ENCODE data around the gene RPL36AL. TPM values are rescaled to one million over a fixed set of nuclear protein-coding genes. Genes with fewer than 3 reads are reported as not detected.
A peak's percentile ranks its signal among the peaks of the same experiment; 100 is the strongest.
"Not testable (repeated sequence)": the region's sequence is repeated elsewhere in the genome, so short reads cannot be mapped to it uniquely, and the experiment has no call there.

The RPL36AL gene
- polyA plus RNA-seq (ENCODE audit: low read depth in 6 of 6): 100 to 1,000 TPM; 384 to 554 (median 508) TPM

DNA sequence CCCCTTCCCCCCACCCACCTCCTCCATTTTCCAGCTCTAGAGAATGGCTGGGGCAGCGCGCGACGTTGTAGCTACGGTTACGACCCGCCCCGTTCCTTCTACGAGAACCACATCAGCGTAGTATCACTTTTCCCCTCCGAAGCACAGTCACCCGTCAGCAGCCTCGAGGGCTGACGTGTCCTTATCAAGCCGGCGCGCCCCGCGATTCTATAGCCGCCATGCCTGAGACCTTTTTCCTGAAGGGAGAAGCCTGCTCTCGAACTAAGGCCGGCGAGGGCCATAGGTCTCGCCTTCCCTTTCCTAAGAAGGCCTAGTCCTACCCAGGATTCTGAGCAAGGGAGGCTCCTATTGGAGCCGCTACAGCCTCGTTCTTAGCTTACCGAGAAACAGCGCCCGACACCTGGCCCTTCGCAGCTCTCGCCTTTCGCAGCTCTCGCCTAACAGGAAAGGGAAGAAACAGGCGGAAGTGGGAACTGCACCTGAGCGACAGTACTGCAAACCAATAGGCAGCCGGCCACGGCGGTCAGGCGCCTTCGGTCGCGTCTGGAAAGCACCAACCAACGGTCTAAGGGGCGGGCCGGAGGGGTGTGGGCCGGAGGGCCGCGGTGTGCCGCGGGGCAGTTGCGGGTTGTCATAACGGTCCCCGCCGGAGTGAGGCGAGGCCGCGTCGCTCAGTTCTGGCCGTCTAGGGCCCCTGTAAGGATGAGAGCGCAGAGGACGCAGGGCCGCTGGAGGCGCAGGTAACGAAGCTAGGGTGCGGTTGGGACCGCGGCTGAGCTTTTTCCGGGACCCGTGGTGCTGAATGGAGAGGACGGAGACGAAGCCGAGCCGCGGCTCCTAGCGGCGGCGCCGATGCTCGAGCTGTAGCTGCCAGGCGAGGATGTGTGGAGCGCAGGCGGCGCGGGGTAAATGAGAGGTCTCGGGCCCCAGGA, at the start of gene RPL36AL, which contains the start of gene MGAT2:
TSS of gene RPL36AL (minus strand) at position 445 of the 932 bp plus-strand sequence. CDS start 1,522 bp downstream, outside the sequence.
TSS of gene MGAT2 (plus strand) at position 618 of the 932 bp plus-strand sequence. CDS start 470 bp downstream, outside the sequence.
- peaks cover 31 to 52% (median 39%) of the 10 kb centered on the region in 3 donors for H3K4me1 Mint-ChIP-seq

GRCh38 chr14:49659526-49660455, 39.4 kb upstream of the RPL36AL start:
- no peak for ATAC-seq (ENCODE audit: low read depth in 2 of 2)
- Mint-ChIP-seq H3K9me3 (no peaks in the 10 kb centered on the region), H3K27ac (peak overlapping the region in 2 of 6 donors; percentile 34 to 62), H3K36me3 (no peaks in the 10 kb centered on the region), H3K4me1 (no peaks in the 10 kb centered on the region), H3K27me3 (no peaks in the 10 kb centered on the region), H3K4me3 (no peak overlapping the region)
- DNase-seq: no peak

More for the DNA sequence above, at the start of gene RPL36AL, which contains the start of gene MGAT2:
- peak; percentile 97 for DNase-seq
- ATAC-seq (ENCODE audit: low read depth in 2 of 2): peak; percentile 84 to 87
- Mint-ChIP-seq H3K4me3 (peak within 1 kb of the TSS; percentile 96 to 99 (median 98)), H3K27ac (peak within 1 kb of the TSS; percentile 97 to 99 (median 99)), H3K9me3 (no peaks in the 10 kb centered on the region), H3K27me3 (no peaks in the 10 kb centered on the region), H3K36me3 (peaks cover 5 to 12% of the 10 kb centered on the region in 2 donors)

- H3K4me3 Mint-ChIP-seq; H3K9me3 Mint-ChIP-seq; ATAC-seq (ENCODE audit: low read depth in 2 of 2); H3K4me1 Mint-ChIP-seq; H3K27me3 Mint-ChIP-seq; H3K36me3 Mint-ChIP-seq; DNase-seq: not testable (repeated sequence)
- H3K27ac Mint-ChIP-seq: peak overlapping the region in 1 of 6 donors; percentile 20
These were observed 37.1 kb upstream of the RPL36AL start for GRCh38 chr14:49657500-49657899.

- Mint-ChIP-seq H3K4me1 (peaks cover 4 to 8% (median 7%) of the 10 kb centered on the region in 3 donors), H3K36me3 (no peaks in the 10 kb centered on the region), H3K9me3 (no peaks in the 10 kb centered on the region), H3K4me3 (no peak overlapping the region), H3K27ac (no peak overlapping the region), H3K27me3 (no peaks in the 10 kb centered on the region)
- no peak for ATAC-seq (ENCODE audit: low read depth in 2 of 2)
- no peak for DNase-seq
These were observed 34.1 kb upstream of the RPL36AL start for GRCh38 chr14:49654511-49654910.

DNA sequence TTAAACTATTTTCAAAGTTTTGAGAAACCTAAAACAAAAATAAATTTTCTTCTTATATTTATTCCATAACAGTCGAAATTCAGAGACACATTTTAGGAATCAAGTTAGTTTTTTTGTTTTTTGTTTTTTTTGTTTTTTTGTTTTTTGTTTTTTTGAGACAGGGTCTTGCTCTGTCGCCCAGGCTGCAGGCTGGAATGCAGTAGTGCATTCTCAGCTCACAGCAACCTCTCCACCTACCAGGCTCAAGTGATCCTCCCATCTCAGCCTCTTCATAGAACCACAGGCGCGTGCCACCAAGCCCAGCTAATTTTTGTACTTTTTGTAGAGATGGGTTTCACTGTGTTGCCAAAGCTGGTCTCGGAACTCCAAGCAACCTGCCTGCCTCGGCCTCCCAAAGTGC, 33.1 kb upstream of the RPL36AL start:
- no peaks in the 10 kb centered on the region for H3K9me3 Mint-ChIP-seq
- DNase-seq (no peak), ATAC-seq (ENCODE audit: low read depth in 2 of 2) (no peak)
- H3K27ac Mint-ChIP-seq: no peak overlapping the region
- H3K27me3 Mint-ChIP-seq: no peaks in the 10 kb centered on the region
- peaks cover 4 to 8% (median 7%) of the 10 kb centered on the region in 3 donors for H3K4me1 Mint-ChIP-seq
- no peak overlapping the region for H3K4me3 Mint-ChIP-seq
- no peaks in the 10 kb centered on the region for H3K36me3 Mint-ChIP-seq

GRCh38 chr14:49642163-49642562, 21.7 kb upstream of the RPL36AL start:
- H3K27ac Mint-ChIP-seq: peak overlapping the region in 5 of 6 donors; percentile 41 to 75 (median 59)
- H3K36me3 Mint-ChIP-seq: peaks cover 12 to 13% of the 10 kb centered on the region in 2 donors
- H3K4me1 Mint-ChIP-seq: peaks cover 27 to 63% (median 40%) of the 10 kb centered on the region in 3 donors
- ATAC-seq (ENCODE audit: low read depth in 2 of 2) (no peak), DNase-seq (no peak)
- no peaks in the 10 kb centered on the region for H3K27me3 Mint-ChIP-seq
- H3K4me3 Mint-ChIP-seq: peak overlapping the region in 2 of 8 donors; percentile 18 to 32
- no peaks in the 10 kb centered on the region for H3K9me3 Mint-ChIP-seq

- Mint-ChIP-seq H3K36me3 (peaks cover 14 to 17% of the 10 kb centered on the region in 2 donors), H3K27me3 (no peaks in the 10 kb centered on the region), H3K4me1 (peaks cover 27 to 63% (median 40%) of the 10 kb centered on the region in 3 donors), H3K4me3 (peak overlapping the region in 1 of 8 donors; percentile 18), H3K9me3 (no peaks in the 10 kb centered on the region), H3K27ac (peak overlapping the region in 5 of 6 donors; percentile 10 to 75 (median 53))
- no peak for ATAC-seq (ENCODE audit: low read depth in 2 of 2)
- no peak for DNase-seq
These were observed 21.3 kb upstream of the RPL36AL start for GRCh38 chr14:49641697-49642129.

GRCh38 chr14:49640540-49641417, 20.4 kb upstream of the RPL36AL start:
- H3K4me1 Mint-ChIP-seq: peaks cover 28 to 69% (median 44%) of the 10 kb centered on the region in 3 donors
- no peaks in the 10 kb centered on the region for H3K27me3 Mint-ChIP-seq
- ATAC-seq (ENCODE audit: low read depth in 2 of 2): no peak

DNA sequence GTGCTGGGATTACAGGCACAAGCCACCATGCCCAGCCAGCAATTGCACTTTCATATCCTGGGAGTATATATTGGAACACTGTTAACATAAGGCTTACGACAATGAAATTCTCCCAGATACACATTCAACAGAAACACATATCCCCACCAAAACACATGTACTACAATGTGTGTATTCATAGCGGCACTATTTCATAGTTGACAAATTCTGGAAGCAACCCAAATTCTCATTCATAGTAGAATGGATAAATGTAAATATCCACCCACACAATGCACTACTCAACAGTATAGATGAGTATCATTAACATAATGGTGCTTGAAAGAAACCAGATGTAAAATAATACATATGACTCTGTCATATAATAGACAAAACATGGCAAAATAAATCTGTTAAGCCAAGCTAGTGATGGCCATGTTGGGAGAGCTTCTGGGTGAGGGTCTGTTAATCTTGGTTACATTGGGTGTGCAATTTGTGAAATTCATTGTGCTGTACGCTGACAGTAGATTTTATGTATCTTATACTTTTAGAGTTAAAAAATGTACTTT, 17.2 kb upstream of the RPL36AL start:
- ATAC-seq (ENCODE audit: low read depth in 2 of 2) (no peak), DNase-seq (no peak)
- Mint-ChIP-seq H3K4me3 (peak overlapping the region in 6 of 8 donors; percentile 12 to 90 (median 42)), H3K9me3 (no peaks in the 10 kb centered on the region), H3K4me1 (peaks cover 42 to 78% (median 57%) of the 10 kb centered on the region in 3 donors), H3K27ac (peak overlapping the region in 4 of 6 donors; percentile 12 to 97 (median 79)), H3K27me3 (no peaks in the 10 kb centered on the region), H3K36me3 (peaks cover 16 to 18% of the 10 kb centered on the region in 2 donors)

More at GRCh38 chr14:49640540-49641417, 20.4 kb upstream of the RPL36AL start:
- Mint-ChIP-seq H3K4me3 (no peak overlapping the region), H3K36me3 (peaks cover 16 to 18% of the 10 kb centered on the region in 2 donors), H3K9me3 (no peaks in the 10 kb centered on the region), H3K27ac (peak overlapping the region in 4 of 6 donors; percentile 15 to 76 (median 66))
- DNase-seq: no peak

GRCh38 chr14:49636866-49637265, 16.4 kb upstream of the RPL36AL start:
- DNase-seq: no peak
- no peaks in the 10 kb centered on the region for H3K27me3 Mint-ChIP-seq
- H3K4me1 Mint-ChIP-seq: peaks cover 34 to 78% (median 50%) of the 10 kb centered on the region in 3 donors
- ATAC-seq (ENCODE audit: low read depth in 2 of 2): no peak
- peak overlapping the region in 6 of 8 donors; percentile 6 to 90 (median 66) for H3K4me3 Mint-ChIP-seq
- H3K27ac Mint-ChIP-seq: peak overlapping the region; percentile 28 to 97 (median 89)
- no peaks in the 10 kb centered on the region for H3K9me3 Mint-ChIP-seq
- peaks cover 16 to 18% of the 10 kb centered on the region in 2 donors for H3K36me3 Mint-ChIP-seq

DNA sequence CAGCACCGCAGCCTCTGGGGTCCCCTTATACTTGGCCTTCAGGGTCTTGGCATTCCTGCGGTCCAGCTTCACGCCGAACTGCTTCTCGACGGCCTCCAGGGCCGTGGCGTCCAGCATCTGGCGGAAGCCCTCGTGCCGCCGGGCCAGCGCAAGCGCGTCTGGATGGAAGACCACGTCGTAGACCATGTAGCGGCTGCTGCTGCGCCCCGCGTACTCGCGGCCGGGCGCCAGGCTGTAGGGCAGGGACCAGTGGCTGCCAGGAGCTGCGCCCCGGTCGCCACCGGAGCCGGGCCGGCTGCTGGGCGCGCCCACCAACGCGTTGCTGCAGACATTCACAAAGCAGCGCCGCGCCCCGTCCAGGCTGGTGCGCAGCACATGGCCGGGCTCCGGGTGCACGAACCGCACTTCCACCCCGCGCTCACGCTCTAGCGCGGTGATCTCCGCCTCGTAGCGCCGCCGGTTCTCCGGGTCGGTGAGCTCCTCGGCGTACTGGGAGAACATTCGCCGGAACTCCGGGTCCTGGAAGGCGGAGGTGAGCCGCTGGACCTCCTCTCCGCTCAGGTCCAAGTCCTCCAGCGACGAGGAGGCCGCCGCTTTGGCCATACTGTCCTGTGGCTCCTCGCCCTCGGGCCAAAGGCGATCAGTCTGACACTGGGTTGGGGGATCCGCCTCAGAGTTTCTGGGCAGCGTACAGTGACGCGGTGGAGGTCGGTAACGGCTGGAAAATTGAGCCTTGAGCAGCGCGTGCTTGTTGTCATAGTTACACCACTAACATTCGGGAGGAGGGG, 14.3 kb upstream of the RPL36AL start, which contains the start of gene DNAAF2:
TSS of gene DNAAF2 (minus strand) at position 698 of the 788 bp plus-strand sequence. CDS start at position 603, 95 bp downstream.
- Mint-ChIP-seq H3K4me3 (peak within 1 kb of the TSS; percentile 80 to 99 (median 95)), H3K36me3 (peaks cover 16 to 18% of the 10 kb centered on the region in 2 donors), H3K27ac (peak within 1 kb of the TSS; percentile 97 to 100 (median 99)), H3K4me1 (peaks cover 28 to 73% (median 53%) of the 10 kb centered on the region in 3 donors), H3K9me3 (no peaks in the 10 kb centered on the region), H3K27me3 (no peaks in the 10 kb centered on the region)
- DNase-seq (peak; percentile 81), ATAC-seq (ENCODE audit: low read depth in 2 of 2) (peak; percentile 59 to 61)

Data from naive B cell (primary cell).